Vagina (tissue), 2 donors: ENCODE measurements around the gene RASA3. TPM values are rescaled to one million over a fixed set of nuclear protein-coding genes. Genes with fewer than 3 reads are reported as not detected.

Source experiments
- DNase-seq, 2 donors: peaks; one replicate each; pipeline ENCODE4 v3.0.0-alpha.2; 2017; ENCODE audit errors: extremely low spot score in 2 of 2
- H3K27ac ChIP-seq: fragments of 200-600 bp; sonication (generic); one replicate; pipeline ENCODE4 v1.5.1; 2019
- H3K27me3 ChIP-seq: fragments of 200-600 bp; sonication (generic); one replicate; pipeline ENCODE4 v1.5.1; 2019
- H3K36me3 ChIP-seq, 2 donors: fragments of 200-600 bp; sonication (generic); one replicate each; pipeline ENCODE4 v1.5.1; 2017 to 2019
- H3K4me1 ChIP-seq: fragments of 200-600 bp; sonication (generic); one replicate; pipeline ENCODE4 v1.5.1; 2019
- H3K4me3 ChIP-seq, 2 donors: fragments of 200-600 bp; sonication (generic); 1 replicate in 1 of 2; 2 replicates in 1 of 2; pipeline ENCODE4 v1.5.1; 2016 to 2019
- H3K9me3 ChIP-seq: fragments of 200-600 bp; sonication (generic); one replicate; pipeline ENCODE4 v1.5.1; 2019
- CTCF ChIP-seq, 3 experiments: fragments of 450-650 bp in 2 of 3; fragments of 200-600 bp in 1 of 3; sonication (generic) in 1 of 3; IDR thresholded peaks; one replicate each; pipeline ENCODE4 v1.5.1; 2017 to 2019; ENCODE audit warnings: antibody characterized with exemption in 3 of 3, mild to moderate bottlenecking in 2 of 3, moderate library complexity in 2 of 3
- POLR2A ChIP-seq, 2 donors: fragments of 450-650 bp; IDR thresholded peaks; one replicate each; pipeline ENCODE4 v1.6.1; 2017; ENCODE audit warnings: antibody characterized with exemption in 2 of 2, mild to moderate bottlenecking in 2 of 2, moderate library complexity in 2 of 2
- POLR2AphosphoS5 ChIP-seq, 2 donors: sonication (generic); formaldehyde crosslinking; IDR thresholded peaks; one replicate each; pipeline ENCODE4 v1.9.0; 2017; ENCODE audit warnings: antibody characterized with exemption in 2 of 2, mild to moderate bottlenecking in 2 of 2, low read depth in 1 of 2; ENCODE audit not compliant: insufficient read depth in 1 of 2
- intact Hi-C: fragments of 100-400 bp; cut with DNase I; formaldehyde crosslinking; loops from one replicate; pipeline ENCODE4 v1.15.1; 2023
- total RNA-seq: library from RNA; depleted of rRNA; stranded (reverse); fragments of >200 nt; gene quantifications from one replicate; pipeline ENCODE4 v1.2.3, GENCODE V29; 2016

RASA3 gene
- total RNA-seq, 1 donor from 2014 or later: 19.6 TPM

DNA sequence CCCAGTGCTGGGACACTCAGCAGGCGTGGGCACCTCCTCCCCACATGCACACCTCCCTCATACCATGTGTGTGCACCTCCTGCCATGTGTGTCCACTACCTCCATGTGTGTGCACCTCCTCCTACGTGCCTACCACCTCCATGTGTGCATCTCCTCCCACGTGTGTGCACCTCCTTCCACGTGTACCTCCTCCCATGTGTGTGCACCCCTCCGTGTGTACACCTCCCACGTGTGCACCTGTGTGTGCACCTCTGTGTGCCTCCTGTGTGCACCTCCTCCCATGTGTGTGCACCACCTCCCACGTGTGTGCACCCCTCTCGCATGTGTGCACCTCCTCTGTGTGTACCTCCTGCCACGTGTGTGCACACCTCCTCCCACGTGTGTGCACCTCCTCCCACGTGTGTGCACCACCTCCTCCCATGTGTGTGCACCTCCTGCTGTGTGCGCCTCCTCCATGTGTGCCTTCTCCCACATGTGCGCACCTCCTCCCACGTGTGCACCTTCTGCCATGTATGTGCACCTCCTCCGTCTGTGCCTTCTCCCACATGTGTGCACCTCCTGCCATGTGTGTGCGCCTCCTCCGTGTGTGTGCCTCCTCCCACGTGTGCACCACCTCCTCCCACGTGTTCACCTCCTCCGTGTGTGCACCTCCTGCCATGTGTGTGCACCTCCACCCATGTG lies 152.5 kb downstream of the RASA3 start:
- Histone ChIP-seq H3K4me1 (peaks cover 6% of the 10 kb centered on the region), H3K36me3 (peaks cover 0 to 25% of the 10 kb centered on the region in 2 donors), H3K27ac (no peak overlapping the region), H3K4me3 (no peak overlapping the region), H3K27me3 (no peaks in the 10 kb centered on the region), H3K9me3 (no peaks in the 10 kb centered on the region)
- TF ChIP-seq POLR2A (IDR thresholded peaks at IDR 0.05) (no peak), CTCF (IDR thresholded peaks at IDR 0.05) (no peak), POLR2AphosphoS5 (IDR thresholded peaks at IDR 0.05; ENCODE audit: insufficient read depth in 1 of 2, low read depth in 1 of 2) (no peak)
- intact Hi-C loops: no loop called here
- DNase-seq: no peak

GRCh38 chr13:113978741-113979481 lies 153.5 kb downstream of the RASA3 start:
- H3K27me3 ChIP-seq: no peaks in the 10 kb centered on the region
- H3K4me1 ChIP-seq: peaks cover 6% of the 10 kb centered on the region
- no peak overlapping the region for H3K27ac ChIP-seq
- H3K36me3 ChIP-seq: peaks cover 0 to 26% of the 10 kb centered on the region in 2 donors
- H3K4me3 ChIP-seq: no peak overlapping the region
- H3K9me3 ChIP-seq: no peaks in the 10 kb centered on the region
- DNase-seq: no peak
- intact Hi-C loops: no loop called here
- no peak for TF ChIP-seq POLR2AphosphoS5 (IDR thresholded peaks at IDR 0.05; ENCODE audit: insufficient read depth in 1 of 2, low read depth in 1 of 2)
- TF ChIP-seq CTCF (IDR thresholded peaks at IDR 0.05): no peak
- TF ChIP-seq POLR2A (IDR thresholded peaks at IDR 0.05): no peak

- no peak overlapping the region for H3K27ac ChIP-seq
- H3K27me3 ChIP-seq: no peaks in the 10 kb centered on the region
- H3K4me3 ChIP-seq: no peak overlapping the region
- no peak for TF ChIP-seq POLR2AphosphoS5 (IDR thresholded peaks at IDR 0.05; ENCODE audit: insufficient read depth in 1 of 2, low read depth in 1 of 2)
- no peak for TF ChIP-seq POLR2A (IDR thresholded peaks at IDR 0.05)
- no peak for TF ChIP-seq CTCF (IDR thresholded peaks at IDR 0.05)
- H3K9me3 ChIP-seq: no peaks in the 10 kb centered on the region
- peaks cover 6% of the 10 kb centered on the region for H3K4me1 ChIP-seq
- H3K36me3 ChIP-seq: peaks cover 0 to 26% of the 10 kb centered on the region in 2 donors
- no peak for DNase-seq
- intact Hi-C loops: no loop called here
Measured at GRCh38 chr13:113977976-113978375, 154.4 kb downstream of the RASA3 start.

DNA sequence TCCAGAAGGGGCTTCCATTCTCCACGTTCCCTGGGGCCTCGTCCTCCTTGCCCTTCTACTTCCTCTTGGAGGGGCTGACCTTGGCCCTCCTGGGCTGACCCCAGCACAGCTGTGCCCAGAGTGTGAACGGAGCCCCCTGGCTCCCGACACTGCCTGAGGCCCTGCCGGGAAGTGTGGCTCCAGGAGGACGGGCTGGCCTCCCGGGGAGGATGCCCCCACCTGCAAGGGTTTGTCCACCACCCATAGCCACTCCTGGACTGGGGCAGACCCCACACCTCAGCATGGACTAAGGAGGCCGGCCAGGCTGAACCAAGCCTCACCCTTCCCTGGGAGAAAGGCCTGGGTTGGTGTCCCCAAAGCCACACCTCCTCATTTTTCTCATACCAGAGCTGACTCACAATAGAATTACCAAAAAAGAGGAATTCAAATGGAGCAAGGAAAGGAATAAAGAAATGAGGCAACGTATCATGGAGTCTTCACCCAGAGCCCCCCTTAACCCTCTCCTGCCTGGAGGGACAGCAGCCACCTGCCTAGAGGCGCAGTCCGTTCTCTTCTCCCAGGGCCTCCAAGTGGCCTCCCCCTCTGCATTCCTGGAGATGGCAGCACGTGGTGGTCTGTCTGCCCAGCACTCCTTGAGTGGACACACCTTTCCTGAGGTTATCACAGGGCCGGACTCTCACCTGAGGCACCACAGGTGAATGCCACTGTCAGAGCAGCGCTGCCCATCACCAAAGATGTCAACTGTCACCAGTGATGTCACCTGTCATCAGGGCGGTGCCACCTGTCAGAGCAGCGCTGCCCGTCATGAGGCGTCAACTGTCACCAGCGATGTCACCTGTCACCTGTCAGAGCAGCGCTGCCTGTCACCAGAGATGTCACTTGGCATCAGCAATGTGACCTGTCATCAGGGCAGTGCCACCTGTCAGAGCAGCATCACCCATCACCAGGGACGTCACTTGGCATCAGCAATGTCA lies 155.4 kb downstream of the RASA3 start:
- Histone ChIP-seq H3K9me3 (no peaks in the 10 kb centered on the region), H3K27me3 (no peaks in the 10 kb centered on the region), H3K4me3 (no peak overlapping the region), H3K36me3 (peaks cover 0 to 26% of the 10 kb centered on the region in 2 donors), H3K4me1 (peaks cover 6% of the 10 kb centered on the region), H3K27ac (no peak overlapping the region)
- DNase-seq: no peak
- intact Hi-C loops: no loop called here
- no peak for TF ChIP-seq POLR2A (IDR thresholded peaks at IDR 0.05)

- peaks cover 6% of the 10 kb centered on the region for H3K4me1 ChIP-seq
- peaks cover 0 to 14% of the 10 kb centered on the region in 2 donors for H3K36me3 ChIP-seq
- H3K9me3 ChIP-seq: no peaks in the 10 kb centered on the region
- H3K27me3 ChIP-seq: no peaks in the 10 kb centered on the region
- DNase-seq: no peak
- H3K4me3 ChIP-seq: no peak overlapping the region
- intact Hi-C loops: no loop called here
- TF ChIP-seq POLR2AphosphoS5 (IDR thresholded peaks at IDR 0.05; ENCODE audit: insufficient read depth in 1 of 2, low read depth in 1 of 2) (no peak), POLR2A (IDR thresholded peaks at IDR 0.05) (no peak)
- H3K27ac ChIP-seq: no peak overlapping the region
Measured at GRCh38 chr13:113975416-113975815, 157.0 kb downstream of the RASA3 start.
